ENCODE data around the gene SCFD2. TPM values are rescaled to one million over a fixed set of nuclear protein-coding genes. Genes with fewer than 3 reads are reported as not detected.
"Not testable (repeated sequence)": the region's sequence is repeated elsewhere in the genome, so short reads cannot be mapped to it uniquely, and the experiment has no call there.

The SCFD2 gene
- total RNA-seq, 1 experiment from 2014 or later, result 18.3 TPM

- peak; percentile 3 for DNase-seq (ENCODE audit: low read depth)
These were observed 224.6 kb downstream of the SCFD2 start for GRCh38 chr4:53141308-53141707.

DNA sequence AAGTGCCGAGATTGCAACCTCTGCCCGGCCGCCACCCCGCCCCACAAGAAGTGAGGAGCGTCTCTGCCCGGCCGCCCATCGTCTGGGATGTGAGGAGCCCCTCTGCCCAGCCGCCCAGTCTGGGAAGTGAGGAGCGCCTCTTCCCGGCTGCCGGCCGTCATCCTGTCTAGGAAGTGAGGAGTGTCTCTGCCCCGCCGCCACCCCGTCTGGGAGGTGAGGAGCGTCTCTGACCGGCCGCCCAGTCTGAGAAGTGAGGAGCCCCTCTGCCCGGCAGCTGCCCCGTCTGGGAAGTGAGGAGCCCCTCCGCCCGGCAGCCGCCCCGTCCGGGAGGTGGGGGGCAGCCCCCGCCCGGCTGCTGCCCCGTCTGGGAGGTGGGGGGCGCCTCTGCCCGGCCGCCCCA is 226.6 kb downstream of the SCFD2 start:
- DNase-seq (ENCODE audit: low read depth), result not testable (repeated sequence)

DNA sequence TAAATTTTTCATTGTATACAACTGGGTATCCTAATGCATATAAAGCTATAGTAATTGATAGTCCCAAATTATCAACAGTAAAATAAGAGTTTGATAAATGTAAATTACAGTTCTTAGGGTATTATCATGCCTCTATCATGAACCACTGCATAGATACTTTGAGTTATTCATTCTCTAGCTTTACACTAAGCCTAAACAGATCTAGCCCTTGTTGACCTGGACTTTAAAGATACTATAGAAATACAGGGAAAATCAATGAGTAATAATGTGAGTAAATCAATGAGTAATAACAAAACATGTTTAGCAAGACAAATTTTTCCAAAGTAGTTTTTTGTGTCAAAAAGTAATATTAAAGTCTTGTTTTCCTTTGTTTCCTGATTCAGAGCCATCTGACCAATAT is 228.4 kb downstream of the SCFD2 start:
- DNase-seq (ENCODE audit: low read depth), result no peak

- no peak for DNase-seq (ENCODE audit: low read depth)
These were observed 228.9 kb downstream of the SCFD2 start for GRCh38 chr4:53136954-53137353.

DNA sequence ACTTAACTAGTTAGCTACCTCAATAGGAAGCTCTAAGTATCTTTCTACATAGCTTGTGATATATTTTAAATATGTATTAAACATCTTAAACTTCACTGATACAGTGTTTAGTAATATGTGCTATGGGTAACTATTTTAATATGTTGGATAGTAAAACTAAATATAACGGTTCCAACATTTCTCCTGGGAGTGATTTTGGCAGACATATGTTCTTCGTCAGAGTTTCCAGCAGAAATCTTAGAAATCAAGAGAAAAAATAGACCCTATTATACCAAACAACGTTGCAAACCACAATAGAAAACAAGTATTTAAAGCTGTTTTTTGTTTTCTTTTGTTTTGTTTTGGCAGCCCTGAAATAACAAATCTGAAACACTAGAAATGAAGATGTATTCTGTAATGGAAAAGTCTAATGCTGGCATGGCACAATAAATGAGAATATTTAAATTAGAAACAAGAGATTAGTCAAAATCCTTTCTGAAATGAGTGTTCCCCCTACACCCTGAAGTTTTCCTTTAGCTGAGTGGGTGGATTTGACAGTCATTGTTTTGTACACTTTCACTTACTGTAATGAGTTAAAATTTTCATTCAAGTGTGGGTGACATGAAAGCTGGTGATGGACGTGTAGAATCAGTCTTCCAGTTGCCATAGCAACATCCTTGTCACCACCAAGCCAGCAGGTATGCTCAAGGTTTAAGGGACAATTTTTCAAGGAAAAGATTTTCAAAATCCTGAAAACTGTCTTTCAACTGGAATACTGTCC is 233.5 kb downstream of the SCFD2 start:
- DNase-seq (ENCODE audit: low read depth), result no peak

GRCh38 chr4:53131562-53131925 is 234.3 kb downstream of the SCFD2 start:
- no peak for DNase-seq (ENCODE audit: low read depth)

- no peak for DNase-seq (ENCODE audit: low read depth)
These were observed 234.8 kb downstream of the SCFD2 start for GRCh38 chr4:53130896-53131561.

- DNase-seq (ENCODE audit: low read depth), result no peak
These were observed 237.0 kb downstream of the SCFD2 start for GRCh38 chr4:53128706-53129357.

DNA sequence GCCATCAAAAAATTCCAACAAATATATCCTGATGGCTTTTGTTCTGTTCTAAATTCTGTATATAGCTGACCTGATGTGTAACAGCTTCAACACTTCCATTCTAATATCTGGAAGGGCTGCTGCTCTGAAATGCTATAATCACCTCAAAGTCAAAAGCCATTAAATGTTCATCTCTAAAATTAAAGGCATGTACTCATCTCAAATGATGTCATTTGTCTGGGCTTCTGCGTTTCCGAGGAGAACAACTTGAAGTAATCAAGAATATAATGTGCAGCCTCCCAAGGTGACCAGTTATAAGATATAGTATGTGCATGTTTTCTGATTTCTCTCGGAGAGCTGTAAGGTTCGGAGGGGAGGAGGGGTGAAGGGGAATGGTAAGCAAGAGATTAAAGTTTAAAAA is 237.6 kb downstream of the SCFD2 start:
- DNase-seq (ENCODE audit: low read depth), result no peak

DNA sequence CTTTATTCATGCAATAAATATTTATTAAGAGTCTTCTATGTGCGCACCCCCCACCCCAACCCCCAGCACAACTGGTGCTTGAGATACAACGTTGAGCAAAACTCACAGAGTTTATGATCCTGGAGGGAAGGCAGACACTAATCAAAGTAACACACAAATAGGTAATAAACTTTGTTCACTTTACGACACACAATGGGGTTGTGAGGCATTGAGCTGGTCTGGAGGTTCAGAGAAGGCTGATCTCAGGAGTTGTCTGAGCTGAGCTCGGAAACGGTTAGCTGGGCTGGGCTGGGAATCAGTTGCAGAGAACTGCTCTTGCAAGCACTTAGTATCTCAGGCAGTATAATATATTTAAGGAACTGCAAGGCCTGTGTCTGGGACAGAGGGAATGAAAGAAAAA is 238.5 kb downstream of the SCFD2 start:
- no peak for DNase-seq (ENCODE audit: low read depth)

DNA sequence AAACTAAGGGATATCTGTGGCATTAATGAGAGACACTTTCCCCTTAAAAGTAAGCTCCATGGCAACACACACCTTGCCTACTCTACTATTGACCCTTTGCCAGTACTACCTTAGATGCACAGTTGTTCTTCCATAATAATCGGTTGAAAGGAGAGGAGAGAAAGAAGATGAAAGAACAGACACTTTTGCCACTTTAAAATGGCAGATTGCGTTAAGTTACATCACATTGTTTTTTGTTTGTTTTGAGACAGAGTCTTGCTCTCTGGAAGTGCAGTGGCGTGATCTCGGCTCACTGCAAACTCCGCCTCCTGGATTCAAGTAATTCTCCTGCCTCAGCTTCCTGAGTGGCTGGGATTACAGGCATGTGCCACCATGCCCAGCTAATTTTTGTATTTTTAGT is 239.8 kb downstream of the SCFD2 start:
- DNase-seq (ENCODE audit: low read depth), result no peak

GRCh38 chr4:53123819-53124218 is 242.0 kb downstream of the SCFD2 start:
- no peak for DNase-seq (ENCODE audit: low read depth)

DNA sequence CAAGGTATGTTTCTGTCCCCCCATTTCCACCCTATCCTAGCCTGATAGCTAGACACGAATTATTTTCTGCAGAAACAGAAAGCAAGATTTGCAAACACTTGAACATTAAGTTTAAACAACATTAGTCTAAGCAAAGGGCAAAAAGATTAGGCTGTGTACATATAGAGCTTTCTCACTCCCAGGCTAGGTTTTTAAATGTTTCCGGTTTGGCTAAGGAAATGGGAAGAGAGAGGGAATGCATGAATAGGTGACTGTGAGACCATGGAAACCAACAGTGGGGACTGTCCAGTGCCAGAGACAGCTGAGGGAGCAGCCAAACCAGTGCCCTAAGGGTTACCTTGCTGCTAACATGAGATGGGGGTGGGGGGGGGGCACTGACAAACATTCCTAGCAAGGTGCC is 242.7 kb downstream of the SCFD2 start:
- no peak for DNase-seq (ENCODE audit: low read depth)

DNA sequence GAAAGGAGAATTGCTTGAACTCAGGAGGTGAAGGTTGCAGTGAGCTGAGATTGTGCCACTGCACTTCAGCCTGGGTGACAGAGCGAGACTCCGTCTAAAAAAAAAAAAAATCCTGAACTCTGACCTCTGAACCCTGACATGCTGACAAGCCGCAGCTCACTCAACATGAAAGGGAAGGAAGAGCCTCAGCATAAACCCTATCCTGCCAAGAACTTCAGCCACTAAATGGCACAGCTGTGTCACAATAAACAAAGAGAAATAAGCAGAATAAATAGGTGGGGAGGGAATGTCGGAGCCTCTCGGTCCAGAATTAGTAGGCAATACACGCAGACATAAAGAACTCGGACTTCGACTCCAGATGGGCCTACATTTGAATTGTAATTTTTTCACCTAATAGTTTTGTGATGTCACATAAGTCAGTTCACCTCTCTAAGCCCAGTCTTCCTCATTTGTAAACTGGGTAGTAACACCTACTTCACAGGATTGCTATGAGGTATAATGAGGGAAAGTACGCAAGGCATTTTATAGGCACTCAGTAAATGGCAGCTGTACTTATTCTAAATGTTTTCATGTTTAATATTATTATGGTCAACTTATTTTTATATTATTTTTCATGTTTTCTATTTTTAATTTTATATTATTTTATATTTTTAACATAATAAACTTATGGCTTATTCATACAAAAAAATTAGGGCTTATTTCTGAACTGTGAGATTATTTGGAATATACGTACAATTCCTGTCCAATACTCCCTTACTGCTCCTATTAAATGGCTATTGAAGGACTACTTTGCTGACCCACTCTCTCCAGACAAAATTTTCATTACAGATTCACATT is 243.4 kb downstream of the SCFD2 start:
- no peak for DNase-seq (ENCODE audit: low read depth)

GRCh38 chr4:53121264-53121865 is 244.5 kb downstream of the SCFD2 start:
- DNase-seq (ENCODE audit: low read depth), result no peak

GRCh38 chr4:53120778-53121177 is 245.1 kb downstream of the SCFD2 start:
- DNase-seq (ENCODE audit: low read depth), result no peak

DNA sequence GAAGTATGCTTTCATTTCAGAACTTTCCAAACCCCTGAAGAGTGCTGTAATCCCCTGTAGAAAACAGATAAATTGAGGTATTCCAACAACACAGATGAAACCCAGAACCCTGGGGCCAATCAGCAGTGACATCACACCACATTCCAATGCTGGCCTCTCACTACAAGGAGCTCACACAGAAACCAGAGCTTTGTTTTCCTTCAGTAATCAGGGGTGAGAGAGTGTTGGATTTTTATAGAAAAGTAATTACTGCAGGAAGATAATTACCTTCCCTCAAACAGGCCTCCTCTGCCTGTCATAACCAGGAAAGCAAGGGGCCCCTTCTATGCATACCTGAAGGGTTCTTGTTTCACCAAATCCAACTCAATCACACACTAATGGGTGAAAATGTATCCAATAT is 246.2 kb downstream of the SCFD2 start:
- peak; percentile 68 for DNase-seq (ENCODE audit: low read depth)

DNA sequence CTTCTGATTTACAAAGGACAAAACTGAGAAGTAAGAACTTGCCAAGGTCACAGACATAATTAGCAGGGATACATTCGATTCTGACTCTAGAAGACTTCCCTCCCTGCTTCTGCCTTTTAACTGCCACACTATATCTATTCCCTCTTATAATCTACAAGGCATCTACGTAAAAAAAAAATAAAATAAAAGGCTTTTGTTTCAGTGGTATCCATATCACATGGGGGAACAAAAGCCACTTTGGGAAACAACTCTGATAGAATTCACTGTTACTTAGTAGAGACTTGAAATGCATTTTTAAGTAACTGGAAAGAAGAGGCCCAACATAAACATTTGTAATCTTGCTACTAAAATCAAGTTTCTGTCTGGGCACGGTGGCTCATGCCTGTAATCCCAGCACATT is 247.2 kb downstream of the SCFD2 start:
- DNase-seq (ENCODE audit: low read depth), result no peak

GRCh38 chr4:53116954-53117353 is 248.9 kb downstream of the SCFD2 start:
- DNase-seq (ENCODE audit: low read depth), result peak; percentile 41

- DNase-seq (ENCODE audit: low read depth), result peak; percentile 10
These were observed 252.2 kb downstream of the SCFD2 start for GRCh38 chr4:53113431-53114225.

- DNase-seq (ENCODE audit: low read depth), result no peak
These were observed 260.5 kb downstream of the SCFD2 start for GRCh38 chr4:53105313-53105712.
